Right renal cortex interstitium (tissue), 3 donors: ENCODE measurements around the gene USHBP1. TPM values are rescaled to one million over a fixed set of nuclear protein-coding genes. Genes with fewer than 3 reads are reported as not detected.

Experiments
- DNase-seq, 3 donors: peaks; one replicate each; pipeline ENCODE4 v3.0.0-alpha.2; 2013; ENCODE audit warnings: low read depth in 3 of 3, low spot score in 2 of 3
- polyA plus RNA-seq, 3 donors: library from polyadenylated mRNA; unstranded; fragments of 120-200 nt; gene quantifications; one replicate each; pipeline ENCODE4 v1.2.1, GENCODE V29; 2013; ENCODE audit not compliant: insufficient read length in 3 of 3

USHBP1 gene
- polyA plus RNA-seq, 3 donors: 4.6 to 6.1 (median 5.4) TPM

DNA sequence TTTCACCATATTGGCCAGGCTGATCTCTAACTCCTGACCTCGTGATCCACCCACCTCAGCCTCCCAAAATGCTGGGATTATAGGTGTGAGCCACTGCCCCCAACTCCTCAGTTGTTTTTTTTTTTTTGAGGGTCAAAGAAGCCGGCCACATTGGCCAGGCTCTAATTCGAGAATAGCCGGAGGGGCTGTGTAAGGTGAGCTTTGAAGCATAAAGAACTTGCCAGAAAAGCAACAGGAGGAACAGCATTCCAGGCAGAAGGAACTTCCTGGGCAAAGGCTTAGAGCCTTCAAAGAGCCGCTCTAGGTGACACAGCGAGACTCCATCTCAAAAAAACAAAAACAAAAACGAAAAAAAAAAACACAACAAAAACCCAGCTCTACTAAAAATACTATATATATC, 1.5 kb upstream of the USHBP1 start:
- DNase-seq: no peak

DNA sequence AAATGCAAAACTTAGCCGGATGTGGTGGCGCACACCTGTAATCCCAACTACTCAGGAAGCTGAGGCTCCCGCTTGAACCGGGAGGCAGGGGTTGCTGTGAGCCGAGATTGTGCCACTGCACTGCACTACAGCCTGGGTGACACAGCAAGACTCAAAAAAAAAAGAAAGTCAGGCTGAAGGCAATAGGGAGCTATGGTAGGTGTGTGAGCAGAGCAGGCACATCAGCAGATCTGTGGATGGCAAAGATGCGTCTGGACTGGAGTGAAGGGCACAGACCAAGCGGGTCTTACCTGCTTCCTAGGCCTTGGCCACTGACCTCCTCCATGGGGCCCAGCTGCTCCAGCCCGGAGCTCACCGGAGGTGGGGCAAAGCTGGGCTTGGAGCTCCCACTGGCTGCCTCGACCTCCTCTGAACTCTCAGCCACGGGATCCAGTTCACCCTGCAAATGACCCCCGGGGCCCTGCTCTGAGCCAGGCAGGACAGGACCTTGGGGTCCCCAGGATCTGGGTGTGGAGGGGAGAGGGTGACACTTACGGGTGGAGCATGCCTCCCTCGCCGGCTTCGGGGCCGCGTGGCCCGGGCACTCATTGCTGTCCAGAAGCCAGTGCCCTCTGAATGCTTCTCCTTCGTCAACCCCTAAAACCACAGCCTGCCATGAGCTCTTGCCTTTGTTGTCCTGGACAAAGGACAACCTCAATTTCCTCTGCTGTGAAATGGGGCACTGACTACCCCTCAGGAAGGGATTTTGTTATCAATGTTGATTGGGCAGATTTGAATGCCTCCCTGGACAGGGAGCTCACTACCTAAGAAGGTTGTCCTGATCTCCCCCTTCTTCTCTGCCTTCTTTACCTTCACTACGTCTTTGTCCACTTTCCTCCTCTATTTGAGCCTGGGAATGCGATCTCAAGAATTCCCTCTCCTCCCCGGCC, 569 bp downstream of the USHBP1 start:
- no peak for DNase-seq

DNA sequence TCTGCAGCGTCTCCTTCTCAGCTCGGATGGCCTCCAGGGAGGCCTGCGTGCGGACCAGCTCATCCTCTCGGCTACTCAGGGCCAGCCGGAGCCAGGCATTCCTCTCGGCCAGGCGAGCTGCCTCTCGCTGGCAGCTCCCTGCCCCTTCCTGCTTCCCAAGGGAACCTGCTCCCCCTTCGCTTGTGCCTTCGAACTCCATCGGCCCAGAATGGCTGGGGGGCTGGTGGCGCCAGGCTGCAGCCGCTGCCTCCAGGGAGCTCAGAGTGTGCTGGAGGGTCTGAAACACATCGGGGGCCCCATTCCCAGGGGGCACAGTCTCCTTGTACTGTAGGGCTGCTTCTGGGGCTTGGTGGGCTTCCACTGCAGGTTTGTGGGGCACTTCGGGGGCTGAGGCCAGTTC, 2.0 kb downstream of the USHBP1 start:
- DNase-seq: no peak

DNA sequence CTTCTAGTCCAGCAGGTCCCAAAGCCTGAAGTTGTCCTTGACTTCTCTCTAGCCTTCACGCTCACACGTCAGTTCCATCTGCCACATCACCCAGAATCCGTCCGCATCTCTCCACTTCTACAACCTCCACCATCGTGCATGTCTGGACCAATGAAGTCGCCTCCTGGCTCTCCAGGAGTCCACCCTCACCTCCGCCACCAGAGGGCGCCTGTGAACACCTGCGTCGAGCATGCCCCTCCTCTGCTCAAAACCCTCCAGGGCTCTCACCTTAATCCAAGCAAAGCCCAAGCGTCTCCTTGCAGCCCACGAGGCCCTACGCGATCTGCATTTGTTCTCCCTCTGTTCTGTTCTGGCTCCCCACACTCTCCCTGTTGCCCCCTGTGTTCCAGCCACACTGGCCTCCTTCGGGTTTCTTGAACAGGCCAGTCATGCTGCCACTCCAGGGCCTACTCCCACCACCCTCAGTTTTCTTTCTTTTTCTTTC, 3.7 kb downstream of the USHBP1 start:
- DNase-seq: no peak

DNA sequence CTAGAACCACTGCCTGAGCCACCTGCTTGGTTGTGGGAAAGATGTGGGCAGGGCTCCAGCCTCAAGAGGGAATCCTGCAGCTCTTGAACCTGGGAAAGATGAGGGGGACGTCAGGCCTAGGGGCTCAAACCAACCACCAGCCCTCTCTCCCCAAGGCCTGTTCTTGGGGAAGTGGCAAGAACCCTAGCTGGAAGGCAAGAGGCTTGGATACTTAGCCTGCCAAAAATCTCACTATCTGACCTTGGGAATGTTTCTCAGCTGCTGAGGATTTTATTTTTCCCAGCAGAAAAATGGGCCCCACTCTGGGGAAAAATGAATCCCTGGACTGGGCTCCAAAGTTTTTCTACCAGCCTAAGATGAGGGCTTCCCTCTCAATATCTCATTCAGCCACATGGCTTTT, 4.6 kb downstream of the USHBP1 start:
- DNase-seq: no peak

DNA sequence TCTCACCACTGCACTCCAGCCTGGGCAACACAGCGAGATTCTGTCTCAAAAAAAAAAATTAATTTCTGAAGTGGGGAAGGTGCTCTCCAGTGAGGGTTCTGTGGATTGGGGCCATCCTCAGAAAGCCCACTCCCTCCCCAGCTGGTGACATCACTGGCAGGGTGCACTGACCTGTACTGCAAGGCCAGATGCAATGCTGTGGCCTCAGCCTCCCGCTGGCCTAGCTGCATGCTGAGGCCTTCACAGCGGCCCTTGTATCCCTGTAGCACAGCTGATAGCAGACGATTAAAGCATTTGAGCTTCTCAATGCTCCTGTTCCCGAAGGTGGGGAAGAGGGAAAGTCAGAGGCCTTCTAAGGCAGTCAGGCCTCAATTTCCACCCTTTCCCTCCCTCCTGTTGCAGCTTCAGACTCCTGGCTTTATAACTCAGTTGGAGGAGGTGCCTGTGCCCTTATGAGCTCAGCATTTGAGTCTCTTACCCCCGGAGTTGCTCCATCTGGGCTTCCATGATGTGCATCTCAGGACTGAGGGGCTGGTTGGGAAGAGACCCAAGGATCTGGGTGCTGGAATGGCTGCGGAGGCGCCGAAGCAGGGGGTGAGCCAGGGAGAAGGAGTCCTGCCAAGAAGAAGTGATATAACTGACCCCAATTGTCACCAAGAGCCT, 5.3 kb downstream of the USHBP1 start:
- DNase-seq: no peak

DNA sequence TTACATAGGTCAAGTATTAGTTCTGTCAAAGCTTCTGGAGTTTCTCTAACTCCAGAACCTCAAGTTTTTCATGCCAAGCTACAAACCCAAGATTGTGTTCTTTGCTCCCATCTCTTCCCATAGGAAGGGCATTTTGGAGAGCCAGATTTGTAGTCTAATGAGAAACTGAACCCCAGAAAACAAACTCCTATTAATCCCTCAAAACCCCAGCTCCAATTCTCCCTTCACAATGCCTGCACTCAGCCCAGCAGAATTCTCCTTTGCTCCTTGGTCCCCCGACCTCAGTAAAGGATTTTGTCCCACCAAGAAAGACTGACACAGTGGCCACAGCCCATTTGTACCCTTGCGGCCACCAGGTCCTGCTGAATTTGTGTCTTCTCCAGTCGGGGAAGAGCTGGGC, 8.4 kb downstream of the USHBP1 start:
- DNase-seq: no peak

DNA sequence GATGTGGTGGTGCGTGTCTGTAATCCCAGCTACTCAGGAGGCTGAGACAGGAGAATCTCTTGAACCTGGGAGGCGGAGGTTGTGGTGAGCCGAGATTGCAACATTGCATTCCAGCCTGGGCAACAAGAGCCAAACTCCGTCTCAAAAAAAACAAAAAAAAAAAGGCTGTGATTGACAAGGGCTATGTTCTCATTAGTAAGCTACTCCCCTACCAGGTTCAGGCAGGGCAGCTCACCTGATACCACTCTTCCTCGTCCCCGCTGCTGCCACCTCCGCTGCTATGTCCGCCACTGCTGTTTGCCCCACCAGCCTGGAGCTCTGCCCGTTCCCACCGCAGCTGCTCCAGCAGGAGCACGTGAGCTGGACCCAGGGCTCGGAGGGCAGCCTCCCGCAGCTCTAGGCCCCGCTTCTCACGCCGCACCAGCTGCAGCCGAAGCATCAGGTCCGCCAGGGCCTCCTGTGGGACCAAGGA, 9.4 kb downstream of the USHBP1 start:
- no peak for DNase-seq

DNA sequence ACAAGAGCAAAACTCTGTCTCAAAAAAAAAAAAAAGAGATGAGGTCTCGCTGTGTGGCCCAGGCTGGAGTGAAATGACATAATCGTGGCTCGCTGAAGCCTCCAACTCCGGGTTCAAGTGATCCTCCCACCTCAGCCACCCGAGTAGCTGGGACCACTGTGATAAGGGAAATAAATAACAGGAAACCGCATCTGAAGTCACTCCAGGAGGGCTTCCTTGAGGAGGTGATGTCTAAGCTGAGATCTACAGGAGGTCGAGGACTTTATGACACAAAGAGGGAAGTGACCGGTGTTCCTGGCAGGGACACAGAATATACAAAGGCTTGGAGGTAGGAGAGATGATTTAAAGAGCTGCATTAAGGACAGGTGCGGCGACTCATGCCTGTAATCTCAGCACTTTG, 9.9 kb downstream of the USHBP1 start:
- no peak for DNase-seq

DNA sequence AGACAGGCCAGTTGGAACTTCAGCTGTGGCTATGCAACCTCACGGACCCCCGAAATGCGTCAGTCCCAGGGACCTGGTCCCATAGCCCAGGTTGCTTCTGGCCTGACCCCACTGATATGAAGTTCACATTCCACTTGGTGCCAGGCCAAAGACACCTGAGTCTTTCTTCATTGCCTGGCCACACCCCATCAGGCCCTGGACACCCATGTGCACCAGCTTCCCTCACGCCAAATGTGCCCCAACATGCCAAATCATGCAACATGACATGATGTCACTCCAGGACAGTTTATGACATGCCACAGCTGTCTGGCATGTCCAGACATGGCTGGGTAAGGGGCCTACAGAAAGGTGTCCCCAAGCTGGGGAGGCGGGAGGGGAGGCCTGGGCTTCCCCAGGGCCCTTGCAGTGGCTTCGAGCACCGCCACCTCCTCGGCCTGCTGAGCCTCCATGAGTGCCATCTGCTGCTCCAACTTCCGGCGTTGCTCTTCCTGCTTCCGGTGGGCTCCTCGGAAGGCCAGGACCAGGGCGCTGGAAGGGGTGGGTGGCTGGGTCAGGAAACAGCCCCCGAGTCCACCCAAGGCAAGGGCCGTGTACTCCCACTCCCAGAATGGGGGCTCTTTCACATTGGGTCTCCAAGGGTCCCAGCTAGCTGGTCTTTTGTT, 14.5 kb downstream of the USHBP1 start:
- no peak for DNase-seq

DNA sequence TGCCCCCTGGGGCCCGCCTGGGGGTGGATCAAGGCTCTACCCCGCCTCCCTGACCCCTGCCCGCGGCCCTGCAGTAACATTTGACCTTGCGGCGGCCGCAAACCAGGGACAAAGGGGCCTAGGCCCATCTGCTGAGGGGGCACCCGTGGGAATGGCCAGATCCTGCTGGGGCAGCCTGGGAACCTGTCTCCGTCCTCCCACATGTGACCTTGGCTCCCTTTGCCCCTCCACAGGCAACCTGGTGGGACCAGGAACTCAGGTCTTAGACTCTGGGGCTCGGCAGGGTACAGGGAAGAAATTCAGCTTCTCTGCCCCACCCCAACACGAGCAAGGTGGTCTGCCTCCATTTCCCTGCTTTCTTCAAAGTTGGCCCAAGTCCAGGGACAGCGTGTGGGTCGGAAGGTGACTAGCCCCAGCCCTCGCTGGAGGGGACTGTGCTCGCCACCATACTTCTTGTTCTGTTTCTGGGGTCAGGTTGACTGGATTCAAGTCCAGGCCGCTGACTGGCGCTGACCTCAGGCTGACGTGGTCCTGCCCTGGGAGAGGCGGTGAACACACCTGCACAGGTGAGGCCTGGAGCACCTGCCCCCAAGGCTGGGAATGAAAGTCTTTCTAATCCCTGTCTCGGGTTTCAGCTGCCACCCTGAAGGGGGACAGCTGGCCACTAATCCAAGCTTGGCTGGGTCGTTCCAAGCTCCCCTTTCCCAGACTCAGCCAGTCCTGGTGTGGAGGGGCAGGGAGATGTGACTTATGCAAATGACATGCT, 16.4 kb downstream of the USHBP1 start:
- no peak for DNase-seq

DNA sequence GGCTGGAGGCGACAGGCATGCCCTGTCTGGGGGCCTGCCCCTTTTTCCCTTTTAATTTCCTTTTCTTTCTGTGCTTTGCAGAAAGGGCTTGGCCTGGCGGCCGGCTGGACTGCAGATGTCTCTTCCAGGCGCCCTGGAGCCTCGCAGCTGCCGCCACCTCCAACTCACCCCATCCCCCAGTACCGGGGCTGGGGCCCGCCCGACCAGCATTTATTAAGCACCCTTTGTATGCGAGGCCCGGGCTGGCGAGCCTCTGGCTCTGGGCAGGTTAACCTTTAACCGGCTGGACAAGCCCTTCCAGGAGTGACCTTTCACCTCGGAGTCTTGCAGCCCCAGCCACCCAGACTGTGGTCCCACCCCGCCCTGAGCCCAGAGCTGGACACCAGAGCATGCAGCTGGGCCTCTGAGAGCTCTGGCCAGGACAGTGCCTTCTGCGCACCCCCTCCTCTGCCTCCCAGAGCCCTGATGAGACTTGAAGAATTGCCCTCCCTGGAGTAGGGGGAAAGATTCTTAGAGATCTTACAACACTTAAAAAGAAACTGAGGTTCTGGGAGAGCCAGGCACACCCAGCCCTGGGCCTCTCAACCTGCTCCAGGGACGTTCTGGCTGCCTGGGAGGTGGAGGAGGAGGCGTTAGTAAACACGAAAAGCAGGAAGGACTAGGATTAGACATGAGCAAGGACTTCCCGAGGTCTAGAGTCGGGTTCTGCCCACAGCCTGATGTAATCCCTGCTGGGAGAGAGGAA, 17.7 kb downstream of the USHBP1 start:
- no peak for DNase-seq

DNA sequence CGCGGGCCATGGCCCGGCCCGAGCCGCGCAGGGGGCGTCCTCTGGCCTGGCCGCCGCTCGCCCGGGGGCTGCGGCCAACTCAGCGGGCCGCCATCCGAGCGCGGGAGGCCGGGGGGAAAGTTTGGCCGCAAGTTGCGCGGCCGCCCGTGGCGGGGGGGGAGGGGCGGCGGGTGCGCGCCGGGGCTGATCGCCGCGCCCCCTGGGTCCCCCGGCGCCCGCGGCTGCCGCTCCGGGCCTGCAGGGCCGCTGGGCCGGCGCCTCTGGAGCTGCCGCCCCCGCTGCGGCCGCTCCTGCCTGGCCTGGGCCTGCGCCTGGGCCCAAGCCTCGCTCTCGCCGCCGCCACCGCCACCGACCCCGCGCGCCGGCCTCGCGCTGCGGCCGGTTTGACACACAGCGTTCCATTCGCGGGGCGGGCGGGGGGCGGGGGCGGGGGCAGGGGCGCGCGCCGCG, 19.0 kb downstream of the USHBP1 start, which contains the start of gene NR2F6:
NR2F6 (minus strand) TSS at position 385 of the 450 bp plus-strand sequence. CDS start 699 bp downstream, outside the sequence.
- DNase-seq: no peak

DNA sequence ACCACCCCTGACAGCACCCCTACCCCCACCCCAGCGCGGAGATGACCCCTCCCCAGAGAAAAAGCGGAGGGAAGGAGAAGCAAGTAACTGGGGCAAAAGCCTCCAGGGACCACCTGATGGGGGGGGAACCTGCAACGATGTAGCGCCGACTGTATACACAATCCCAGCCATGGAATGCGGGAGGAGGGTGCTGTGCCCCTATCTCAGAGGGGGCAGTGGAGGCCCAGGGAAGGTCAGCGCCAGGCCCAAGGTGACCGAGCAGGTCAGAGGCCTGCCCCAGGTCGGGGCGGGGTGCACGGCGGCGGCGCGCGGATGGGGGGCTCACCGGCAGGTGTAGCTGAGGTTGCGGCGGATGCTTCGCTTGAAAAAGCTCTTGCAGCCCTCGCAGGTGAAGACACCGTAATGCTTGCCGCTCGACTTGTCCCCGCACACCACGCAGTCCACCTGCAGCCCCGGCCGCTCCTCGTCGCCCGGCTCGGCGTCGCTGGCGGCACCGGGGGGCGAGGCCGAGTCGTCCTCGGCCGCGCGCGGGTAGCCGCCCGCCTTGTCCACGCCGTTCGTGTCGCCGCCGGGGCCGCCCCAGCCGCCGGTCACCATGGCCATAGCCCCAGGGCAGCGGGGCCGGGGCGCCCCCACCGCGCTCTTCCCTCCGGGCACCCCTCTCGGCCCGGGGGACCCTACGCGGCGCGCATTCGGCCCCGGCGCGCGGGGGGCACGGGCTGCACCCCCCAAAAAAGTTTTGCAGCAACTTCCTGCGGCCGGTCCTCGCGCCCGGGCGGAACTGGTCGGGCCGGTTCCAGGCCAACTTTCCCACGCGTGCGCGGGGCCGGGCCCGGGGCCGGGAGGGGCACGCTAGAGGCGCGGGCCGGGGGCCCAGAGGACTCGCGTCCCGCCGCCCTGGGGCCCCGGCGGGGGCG, 19.7 kb downstream of the USHBP1 start:
- DNase-seq: no peak

DNA sequence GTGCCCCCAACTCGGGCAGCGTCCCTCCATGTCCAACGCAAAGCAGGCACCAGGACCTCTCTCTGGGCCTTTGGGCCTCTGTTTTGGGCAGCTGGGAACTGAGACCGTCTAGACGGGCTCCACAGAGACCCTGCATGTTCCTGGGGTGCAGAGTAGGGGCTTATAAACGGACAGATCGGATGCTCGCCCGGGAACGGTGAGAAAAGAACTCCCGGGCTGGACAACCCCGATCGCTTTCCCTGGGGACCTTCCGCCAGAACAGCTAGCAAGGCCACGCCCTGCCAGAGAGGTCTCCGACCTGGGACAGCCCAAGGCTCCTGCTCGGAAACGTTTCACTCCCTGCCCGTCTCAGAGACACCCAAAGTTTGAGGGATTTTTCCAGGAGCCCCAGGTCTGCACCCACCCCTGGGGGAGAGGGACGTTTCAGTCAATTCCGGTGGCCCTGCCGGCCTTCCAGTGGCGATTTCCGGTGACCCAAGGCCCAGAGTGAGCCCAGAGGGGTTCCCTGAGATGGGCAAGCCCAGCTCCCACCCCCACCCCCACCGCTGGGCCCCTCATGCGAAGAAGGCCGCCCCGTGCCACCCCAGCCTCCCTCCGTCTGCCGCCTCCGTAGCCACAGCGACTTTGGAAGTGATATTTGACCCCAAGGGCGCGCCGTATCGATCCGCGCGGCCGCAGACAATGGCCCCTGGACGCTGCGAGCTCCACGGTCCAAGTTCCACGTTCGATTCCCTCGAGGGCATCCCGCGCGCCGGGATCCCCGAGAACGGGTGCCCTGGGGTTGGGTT, 20.5 kb downstream of the USHBP1 start:
- DNase-seq: no peak

DNA sequence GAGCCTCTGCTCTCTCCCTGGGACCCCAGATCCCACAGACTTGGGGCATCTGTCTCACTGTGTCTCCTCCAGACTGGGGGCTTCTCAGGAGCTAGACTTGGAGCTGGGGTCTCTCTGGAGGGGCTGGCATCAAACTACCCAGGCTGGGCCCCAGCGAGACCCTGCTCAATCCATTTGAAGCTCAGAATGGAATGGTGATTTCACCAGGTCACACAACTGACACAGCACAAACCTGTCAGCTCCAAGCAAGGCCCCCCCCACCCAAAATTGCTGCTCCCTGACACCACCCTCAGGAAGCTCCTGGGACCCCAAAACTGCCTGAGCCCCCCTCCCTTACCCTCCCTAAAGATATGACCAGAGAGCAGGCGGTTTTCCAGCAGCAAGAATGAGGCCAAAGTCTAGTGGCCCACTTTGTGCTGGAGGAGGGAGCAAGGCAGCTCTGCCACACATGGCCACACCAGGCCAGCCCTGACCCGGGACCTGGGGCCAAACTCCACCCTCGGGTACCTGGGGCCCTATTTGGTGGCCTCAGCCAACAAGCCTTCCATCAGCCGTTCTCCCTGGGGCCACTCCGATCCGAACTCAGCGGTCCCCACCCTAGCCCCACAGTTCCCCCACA, 21.2 kb downstream of the USHBP1 start:
- no peak for DNase-seq

DNA sequence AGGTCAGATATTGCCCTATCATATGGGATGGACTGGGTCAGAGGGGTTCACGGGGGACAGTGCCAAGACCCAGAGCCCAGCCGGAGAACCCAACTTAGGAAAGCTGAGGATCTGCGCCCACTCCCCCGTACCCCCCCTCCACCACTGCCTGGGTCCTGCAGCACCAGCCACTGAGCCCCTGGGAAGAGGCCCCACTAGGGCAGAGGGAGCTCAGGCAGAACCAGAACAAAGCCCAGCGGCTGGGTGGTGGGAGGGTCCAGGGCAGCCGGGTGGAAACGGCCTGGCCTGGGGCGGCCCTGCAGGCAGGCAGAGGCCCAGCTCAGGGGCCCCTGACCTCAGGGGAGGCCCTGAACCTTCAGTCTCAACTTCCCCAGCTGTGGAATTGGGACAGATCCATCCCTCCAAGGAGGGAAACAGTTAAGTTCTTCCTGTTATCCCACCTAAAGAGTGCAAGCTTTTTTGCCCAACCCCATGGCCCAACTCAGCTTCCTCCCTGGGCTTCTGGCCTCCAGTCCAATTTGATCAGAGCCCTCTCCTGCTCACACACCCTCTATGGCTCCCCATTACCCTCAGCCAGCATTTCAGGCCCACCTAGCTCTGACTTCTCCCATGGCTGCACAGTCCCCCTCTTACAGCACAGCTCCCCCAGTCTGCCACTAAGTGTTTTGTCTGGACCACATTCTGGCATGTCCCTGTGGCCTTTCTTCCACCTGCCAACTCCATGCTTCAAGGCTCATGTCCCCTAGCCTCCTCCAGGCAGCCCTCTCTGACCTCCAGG, 21.9 kb downstream of the USHBP1 start:
- DNase-seq: no peak
